Parathyroid adenoma (tissue), 2 donors: ENCODE results near the gene KRT10.
"Not testable (repeated sequence)": the region's sequence is repeated elsewhere in the genome, so short reads cannot be mapped to it uniquely, and the experiment has no call there.

Source experiments
- H2AFZ ChIP-seq: fragments of 300-600 bp; sonication (generic); one replicate; pipeline ENCODE4 v1.7.0; 2017; ENCODE audit warnings: antibody characterized with exemption, mild to moderate bottlenecking
- H3K27ac ChIP-seq: fragments of 300-600 bp; sonication (generic); one replicate; pipeline ENCODE4 v1.7.0; 2017
- H3K27me3 ChIP-seq: fragments of 300-600 bp; sonication (generic); one replicate; pipeline ENCODE4 v1.7.0; 2017; ENCODE audit warnings: low read length; ENCODE audit not compliant: control insufficient read depth, insufficient read depth
- H3K36me3 ChIP-seq: fragments of 300-600 bp; sonication (generic); one replicate; pipeline ENCODE4 v1.7.0; 2017; ENCODE audit warnings: low read length; ENCODE audit not compliant: control insufficient read depth, insufficient read depth
- H3K4me1 ChIP-seq: fragments of 300-600 bp; sonication (generic); one replicate; pipeline ENCODE4 v1.7.0; 2017; ENCODE audit warnings: control low read depth
- H3K4me2 ChIP-seq: fragments of 300-600 bp; sonication (generic); one replicate; pipeline ENCODE4 v1.7.0; 2017; ENCODE audit warnings: low read length
- H3K4me3 ChIP-seq: fragments of 300-600 bp; sonication (generic); one replicate; pipeline ENCODE4 v1.7.0; 2017; ENCODE audit warnings: low read depth, low read length
- H3K79me2 ChIP-seq: fragments of 300-600 bp; sonication (generic); one replicate; pipeline ENCODE4 v1.7.0; 2017; ENCODE audit warnings: control low read depth
- H3K9ac ChIP-seq: fragments of 300-600 bp; sonication (generic); one replicate; pipeline ENCODE4 v1.7.0; 2017; ENCODE audit warnings: mild to moderate bottlenecking
- H3K9me3 ChIP-seq: fragments of 300-600 bp; sonication (generic); one replicate; pipeline ENCODE4 v1.7.0; 2017; ENCODE audit warnings: low read length; ENCODE audit not compliant: control insufficient read depth
- TF ChIP-seq, protein P1 (sequence below): fragments of 300-600 bp; sonication (generic); IDR thresholded peaks from one replicate; pipeline ENCODE4 v1.7.0; 2017; ENCODE audit warnings: antibody characterized with exemption, mild to moderate bottlenecking
- donor health status: primary hyperparathyroidism.

KRT10 gene

DNA sequence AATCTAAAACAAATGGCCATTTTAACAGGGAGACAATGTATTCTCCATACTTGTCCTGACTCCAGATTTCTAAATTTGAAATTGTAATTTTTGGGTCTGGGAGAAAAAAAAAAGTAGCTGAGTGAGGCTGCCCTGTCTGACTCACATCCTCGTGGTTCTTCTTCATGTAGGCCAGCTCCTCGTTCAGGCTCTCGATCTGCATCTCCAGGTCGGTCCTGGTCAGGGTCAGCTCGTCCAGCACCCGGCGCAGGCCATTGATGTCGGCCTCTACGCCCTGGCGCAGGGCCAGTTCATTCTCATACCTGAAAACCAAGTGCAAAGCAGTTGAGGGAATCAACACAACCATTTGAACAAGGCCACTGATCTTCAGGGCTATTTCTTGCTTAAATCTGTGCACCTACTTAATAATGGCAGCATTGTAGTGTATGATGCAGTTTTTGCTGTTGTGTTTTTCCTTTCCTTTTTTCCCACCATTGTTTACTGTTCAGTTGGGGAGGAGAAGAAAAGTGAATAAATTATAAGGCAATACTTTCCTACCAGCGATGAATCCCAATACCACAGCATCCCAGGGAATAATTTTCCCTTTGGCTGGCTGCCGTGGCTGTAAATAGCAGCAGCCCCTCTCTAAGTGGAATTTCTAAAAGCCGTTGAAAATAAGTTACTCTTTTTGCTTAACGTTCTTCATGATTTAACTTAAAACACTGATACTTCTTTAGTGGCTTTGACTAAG lies 42.4 kb upstream of the KRT10 start:
- H3K36me3 ChIP-seq: no peaks in the 10 kb centered on the region
- H3K9me3 ChIP-seq: no peaks in the 10 kb centered on the region
- no peak overlapping the region for H2AFZ ChIP-seq
- no peak overlapping the region for H3K4me3 ChIP-seq
- no peaks in the 10 kb centered on the region for H3K4me1 ChIP-seq
- H3K9ac ChIP-seq: no peak overlapping the region
- H3K27ac ChIP-seq: no peak overlapping the region
- no peaks in the 10 kb centered on the region for H3K79me2 ChIP-seq
- no peaks in the 10 kb centered on the region for H3K27me3 ChIP-seq
- TF ChIP-seq, protein P1, sequence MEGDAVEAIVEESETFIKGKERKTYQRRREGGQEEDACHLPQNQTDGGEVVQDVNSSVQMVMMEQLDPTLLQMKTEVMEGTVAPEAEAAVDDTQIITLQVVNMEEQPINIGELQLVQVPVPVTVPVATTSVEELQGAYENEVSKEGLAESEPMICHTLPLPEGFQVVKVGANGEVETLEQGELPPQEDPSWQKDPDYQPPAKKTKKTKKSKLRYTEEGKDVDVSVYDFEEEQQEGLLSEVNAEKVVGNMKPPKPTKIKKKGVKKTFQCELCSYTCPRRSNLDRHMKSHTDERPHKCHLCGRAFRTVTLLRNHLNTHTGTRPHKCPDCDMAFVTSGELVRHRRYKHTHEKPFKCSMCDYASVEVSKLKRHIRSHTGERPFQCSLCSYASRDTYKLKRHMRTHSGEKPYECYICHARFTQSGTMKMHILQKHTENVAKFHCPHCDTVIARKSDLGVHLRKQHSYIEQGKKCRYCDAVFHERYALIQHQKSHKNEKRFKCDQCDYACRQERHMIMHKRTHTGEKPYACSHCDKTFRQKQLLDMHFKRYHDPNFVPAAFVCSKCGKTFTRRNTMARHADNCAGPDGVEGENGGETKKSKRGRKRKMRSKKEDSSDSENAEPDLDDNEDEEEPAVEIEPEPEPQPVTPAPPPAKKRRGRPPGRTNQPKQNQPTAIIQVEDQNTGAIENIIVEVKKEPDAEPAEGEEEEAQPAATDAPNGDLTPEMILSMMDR: no peak
- no peak overlapping the region for H3K4me2 ChIP-seq

DNA sequence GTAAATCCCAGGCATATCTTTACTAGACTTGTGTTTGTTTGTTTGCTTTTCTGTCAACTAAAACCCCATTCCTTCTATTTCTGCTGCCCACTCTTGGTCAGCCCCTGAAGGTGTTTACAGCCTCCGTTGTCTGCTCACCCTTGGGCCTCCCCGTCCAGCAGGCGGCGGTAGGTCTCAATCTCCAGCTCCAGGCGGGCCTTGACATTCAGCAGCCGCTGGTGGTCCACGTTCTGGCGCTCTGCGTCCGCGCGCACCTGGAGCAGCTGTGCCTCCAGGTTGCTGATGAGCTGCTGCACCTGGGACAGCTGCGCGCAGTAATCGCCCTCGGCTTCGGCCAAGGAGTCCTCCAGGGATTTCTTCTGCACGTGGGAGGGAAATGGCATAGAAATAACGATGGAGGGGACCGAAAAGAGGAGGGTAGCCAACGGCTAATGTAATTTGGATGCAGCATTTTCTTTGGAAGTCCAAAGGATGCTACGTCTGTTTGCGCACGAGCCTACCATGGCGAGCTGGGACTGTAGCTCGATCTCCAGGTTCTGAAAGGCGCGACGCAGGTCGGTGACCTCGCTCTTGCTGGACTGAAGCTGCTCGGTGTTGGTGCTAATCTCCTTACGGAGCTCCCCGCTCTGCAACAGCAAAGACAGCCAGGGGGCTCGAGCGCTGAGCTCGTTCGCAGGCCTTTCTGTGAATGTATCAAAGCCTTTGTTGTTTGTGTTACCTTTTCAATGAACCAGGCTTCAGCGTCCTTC lies 40.7 kb upstream of the KRT10 start:
- no peak overlapping the region for H3K4me2 ChIP-seq
- H3K27ac ChIP-seq: no peak overlapping the region
- H3K9ac ChIP-seq: no peak overlapping the region
- TF ChIP-seq, protein P1: no peak
- no peaks in the 10 kb centered on the region for H3K79me2 ChIP-seq
- no peak overlapping the region for H3K4me3 ChIP-seq
- H3K36me3 ChIP-seq: no peaks in the 10 kb centered on the region
- H2AFZ ChIP-seq: no peak overlapping the region
- H3K9me3 ChIP-seq: no peaks in the 10 kb centered on the region
- H3K27me3 ChIP-seq: no peaks in the 10 kb centered on the region
- no peaks in the 10 kb centered on the region for H3K4me1 ChIP-seq

DNA sequence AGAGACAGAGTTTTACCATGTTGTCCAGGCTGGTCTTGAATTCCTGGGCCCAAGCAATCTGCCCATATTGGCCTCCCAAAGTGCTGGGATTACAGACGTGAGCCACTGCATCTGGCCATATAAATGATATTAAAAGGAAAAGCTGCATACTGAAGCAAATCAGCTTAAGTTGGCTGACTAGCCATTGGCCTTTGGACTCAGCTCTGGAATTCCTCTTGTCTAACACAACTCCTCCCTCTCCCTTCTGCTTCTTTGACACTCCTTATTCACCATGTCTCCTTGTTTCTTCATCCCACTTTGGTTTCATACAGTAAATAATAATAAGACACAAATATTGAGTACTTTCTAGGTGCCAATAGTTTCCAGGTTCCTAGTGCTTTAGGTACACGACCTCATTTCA lies 37.1 kb upstream of the KRT10 start:
- no peak overlapping the region for H3K9ac ChIP-seq
- H3K9me3 ChIP-seq: no peaks in the 10 kb centered on the region
- TF ChIP-seq, protein P1: no peak
- H3K4me2 ChIP-seq: no peak overlapping the region
- no peak overlapping the region for H2AFZ ChIP-seq
- H3K79me2 ChIP-seq: no peaks in the 10 kb centered on the region
- H3K4me3 ChIP-seq: no peak overlapping the region
- H3K27ac ChIP-seq: no peak overlapping the region
- no peaks in the 10 kb centered on the region for H3K27me3 ChIP-seq
- no peaks in the 10 kb centered on the region for H3K36me3 ChIP-seq
- no peaks in the 10 kb centered on the region for H3K4me1 ChIP-seq

DNA sequence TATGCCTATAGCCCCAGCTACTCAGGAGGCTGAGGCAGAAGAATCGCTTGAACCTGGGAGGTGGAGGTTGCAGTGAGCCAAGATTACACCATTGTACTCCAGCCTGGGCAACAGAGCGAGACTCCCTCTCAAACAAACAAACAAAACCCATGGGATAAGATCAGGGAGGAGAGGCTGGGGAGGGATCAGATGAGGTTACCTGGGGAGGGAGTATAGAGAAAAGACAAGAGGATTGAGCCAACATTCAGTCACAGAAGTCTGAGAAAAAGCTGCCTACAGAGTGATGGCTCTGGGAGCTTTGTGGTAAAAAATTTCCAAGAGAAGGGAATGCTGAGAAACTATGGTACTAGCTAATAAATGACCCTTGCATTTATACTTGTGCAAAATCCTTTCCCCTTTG lies 36.3 kb upstream of the KRT10 start:
- not testable (repeated sequence) for H3K9ac ChIP-seq, H3K4me2 ChIP-seq, H3K4me1 ChIP-seq, H3K9me3 ChIP-seq, H3K79me2 ChIP-seq, H2AFZ ChIP-seq, H3K4me3 ChIP-seq, H3K36me3 ChIP-seq, H3K27ac ChIP-seq, H3K27me3 ChIP-seq

DNA sequence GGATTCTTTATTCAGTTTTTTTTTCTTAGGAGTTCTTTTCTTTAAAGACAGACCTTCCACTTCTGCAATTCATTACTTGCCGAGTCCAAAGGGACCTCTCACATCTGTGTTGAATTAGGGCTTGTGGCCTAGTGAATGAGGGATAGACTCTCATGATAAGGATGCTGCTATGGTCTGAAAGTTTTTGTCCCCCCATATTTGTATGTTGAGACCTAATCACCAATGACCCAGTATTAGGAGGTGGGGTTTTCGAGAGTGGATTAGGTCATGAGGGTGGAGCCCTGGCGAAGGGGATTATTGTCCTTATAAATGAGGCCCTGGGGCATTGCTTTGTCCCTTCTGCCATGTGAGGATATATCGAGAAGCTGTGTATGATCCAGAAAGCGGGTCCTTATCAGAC lies 35.1 kb upstream of the KRT10 start:
- Histone ChIP-seq H3K27me3 (no peaks in the 10 kb centered on the region), H2AFZ (no peak overlapping the region), H3K9ac (no peak overlapping the region), H3K27ac (no peak overlapping the region), H3K4me2 (no peak overlapping the region), H3K9me3 (no peaks in the 10 kb centered on the region), H3K4me1 (no peaks in the 10 kb centered on the region), H3K36me3 (no peaks in the 10 kb centered on the region), H3K4me3 (no peak overlapping the region), H3K79me2 (no peaks in the 10 kb centered on the region)
- TF ChIP-seq, protein P1: no peak
